Measurements from ENCODE around the gene RPTOR. TPM values are rescaled to one million over a fixed set of nuclear protein-coding genes. Genes with fewer than 3 reads are reported as not detected.

RPTOR gene
- total RNA-seq, 1 donor = 30.0 TPM

DNA sequence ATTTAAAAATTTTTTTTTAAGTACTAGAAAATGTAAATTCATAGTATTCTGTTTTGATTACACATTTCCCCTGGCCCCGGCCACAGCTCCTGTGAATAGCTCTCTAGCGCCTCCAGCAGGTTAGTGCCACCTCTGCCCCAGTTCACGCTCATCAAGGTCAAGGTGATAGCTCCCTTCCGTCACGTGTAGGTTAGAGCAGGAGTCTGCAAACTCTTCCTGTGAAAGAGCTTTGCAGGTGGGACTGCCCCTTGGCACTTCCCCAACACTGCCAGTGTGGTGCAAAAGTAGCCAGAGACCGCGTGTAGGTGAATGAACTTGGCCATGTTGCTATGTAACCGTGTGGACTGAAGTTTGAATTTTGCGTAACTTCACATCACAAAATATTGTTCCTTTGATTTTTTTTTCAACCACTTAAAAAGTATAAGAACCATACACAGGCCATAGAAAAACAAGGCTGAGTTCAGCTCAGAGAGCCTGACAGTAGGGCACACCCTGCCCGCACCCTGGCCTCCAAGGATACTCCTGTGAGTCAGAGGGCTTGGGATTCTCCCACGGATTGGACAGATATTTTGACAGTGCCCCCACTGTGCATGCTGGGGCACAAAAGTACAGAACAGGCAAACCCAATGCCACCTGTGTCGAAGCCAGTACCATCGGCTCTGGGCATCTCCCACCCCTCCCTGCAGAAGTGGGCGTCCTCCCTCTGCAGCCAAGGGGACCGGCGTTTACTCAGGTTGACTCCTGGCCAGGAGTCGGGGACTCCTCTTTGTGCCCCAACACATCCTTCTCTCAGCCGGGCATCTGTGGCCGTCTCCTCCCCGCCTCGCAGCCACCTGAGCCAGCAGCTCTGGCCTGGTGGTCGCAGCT, 355.0 kb downstream of the RPTOR start:
- peak; percentile 62 for TF ChIP-seq CTCF (IDR thresholded peaks at IDR 0.05; ENCODE audit: insufficient read depth, low read length)
- DNase-seq (ENCODE audit: low read depth) = peak; percentile 9
- H3K4me3 ChIP-seq (ENCODE audit: low read depth, low read length) = no peak overlapping the region

DNA sequence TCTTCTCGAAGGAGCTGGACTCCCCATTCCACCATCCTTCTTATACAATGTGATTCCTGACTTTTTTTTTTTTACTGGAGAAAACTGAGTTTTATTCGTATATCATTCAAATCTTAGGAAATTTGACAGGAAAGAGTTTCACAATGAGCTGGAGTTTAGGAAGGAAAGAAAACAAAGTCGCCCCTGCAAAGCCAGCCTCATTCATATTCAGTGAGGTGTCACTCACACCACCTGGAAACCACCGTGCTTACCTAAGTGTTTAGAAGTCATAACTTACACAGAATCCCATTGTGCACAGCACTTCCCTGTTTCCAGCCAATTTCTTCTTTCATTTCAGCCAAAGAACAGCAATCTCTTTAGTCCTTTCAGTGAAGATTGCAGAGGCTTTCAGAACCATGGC, 356.7 kb downstream of the RPTOR start:
- no peak for DNase-seq (ENCODE audit: low read depth)
- no peak for TF ChIP-seq CTCF (IDR thresholded peaks at IDR 0.05; ENCODE audit: insufficient read depth, low read length)
- H3K4me3 ChIP-seq (ENCODE audit: low read depth, low read length) = no peak overlapping the region

GRCh38 chr17:80902197-80902962, 357.7 kb downstream of the RPTOR start:
- DNase-seq (ENCODE audit: low read depth) = no peak
- no peak overlapping the region for H3K4me3 ChIP-seq (ENCODE audit: low read depth, low read length)
- no peak for TF ChIP-seq CTCF (IDR thresholded peaks at IDR 0.05; ENCODE audit: insufficient read depth, low read length)

DNA sequence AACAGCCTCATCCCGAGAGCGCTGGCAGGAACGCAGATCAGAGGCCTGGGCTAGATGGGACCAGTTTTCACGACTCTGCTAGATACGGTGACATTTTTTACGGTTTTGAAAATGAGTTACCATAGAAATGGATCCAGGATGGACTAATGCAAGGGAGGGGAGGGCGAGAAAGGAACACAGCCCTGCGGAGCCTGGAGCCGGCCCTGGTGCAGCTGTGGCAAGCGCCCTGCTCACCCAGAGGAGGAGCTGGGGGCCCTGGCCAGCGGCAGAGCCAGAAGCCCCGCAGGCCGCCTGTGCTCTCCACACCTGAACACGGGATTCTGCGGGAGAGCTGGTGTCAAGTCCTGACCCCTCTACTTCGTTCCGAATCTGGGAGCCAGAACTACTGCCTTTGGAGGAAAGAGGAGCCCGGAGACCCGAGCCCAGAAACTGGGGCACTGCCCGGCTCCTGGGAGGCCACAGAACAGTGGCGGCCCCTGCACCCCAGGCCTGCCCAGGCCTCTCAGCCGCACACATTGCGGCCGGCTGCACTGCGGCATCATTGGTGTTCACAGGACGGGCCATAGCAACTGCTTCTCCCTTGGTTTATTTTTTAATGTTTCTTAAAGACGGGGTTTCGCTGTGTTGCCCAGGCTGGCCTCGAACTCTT, 358.4 kb downstream of the RPTOR start:
- no peak for DNase-seq (ENCODE audit: low read depth)
- no peak for TF ChIP-seq CTCF (IDR thresholded peaks at IDR 0.05; ENCODE audit: insufficient read depth, low read length)
- H3K4me3 ChIP-seq (ENCODE audit: low read depth, low read length) = no peak overlapping the region

DNA sequence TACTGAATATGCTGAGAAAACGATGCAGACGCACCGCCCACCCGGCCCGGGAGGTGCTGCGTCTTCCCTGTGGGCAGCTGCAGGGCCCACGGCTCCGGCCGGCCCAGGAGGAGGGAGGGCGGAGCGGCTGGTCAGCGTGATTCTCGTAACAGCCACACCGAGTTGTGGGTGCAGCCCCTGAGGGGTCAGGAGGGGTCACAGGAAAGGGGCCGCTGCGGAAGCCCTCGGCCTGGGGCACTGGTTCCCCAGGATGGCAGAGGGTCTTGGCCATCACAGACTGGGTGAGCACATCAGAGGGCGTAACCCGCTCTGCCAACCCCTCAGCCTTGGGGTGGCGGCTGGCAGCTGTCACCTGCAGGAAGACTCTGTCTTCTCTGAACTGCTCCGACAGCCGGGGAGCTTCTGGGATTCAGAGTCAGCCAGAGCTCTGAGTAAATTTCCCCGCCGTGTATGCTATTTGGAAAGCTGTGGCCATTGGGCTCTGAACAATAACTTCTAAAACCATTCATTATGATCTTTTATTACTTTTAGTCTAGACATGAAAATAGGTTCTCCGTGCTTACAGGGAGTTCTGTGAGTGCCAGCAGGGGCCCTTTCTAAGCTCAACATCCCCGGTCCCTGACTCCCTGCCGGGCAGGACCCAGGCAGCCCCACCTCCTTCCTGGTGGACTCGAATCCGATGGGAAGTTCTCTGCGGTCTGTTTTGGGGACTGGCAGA, 359.6 kb downstream of the RPTOR start:
- no peak for TF ChIP-seq CTCF (IDR thresholded peaks at IDR 0.05; ENCODE audit: insufficient read depth, low read length)
- no peak for DNase-seq (ENCODE audit: low read depth)
- no peak overlapping the region for H3K4me3 ChIP-seq (ENCODE audit: low read depth, low read length)

GRCh38 chr17:80905586-80906230, 361.1 kb downstream of the RPTOR start:
- no peak overlapping the region for H3K4me3 ChIP-seq (ENCODE audit: low read depth, low read length)
- no peak for DNase-seq (ENCODE audit: low read depth)

More at GRCh38 chr17:80905586-80906230, 361.1 kb downstream of the RPTOR start:
- TF ChIP-seq CTCF (IDR thresholded peaks at IDR 0.05; ENCODE audit: insufficient read depth, low read length) = no peak

Data from fibroblast of the aortic adventitia (primary cell).